Measurements from ENCODE around the gene MYO15A.

MYO15A gene

DNA sequence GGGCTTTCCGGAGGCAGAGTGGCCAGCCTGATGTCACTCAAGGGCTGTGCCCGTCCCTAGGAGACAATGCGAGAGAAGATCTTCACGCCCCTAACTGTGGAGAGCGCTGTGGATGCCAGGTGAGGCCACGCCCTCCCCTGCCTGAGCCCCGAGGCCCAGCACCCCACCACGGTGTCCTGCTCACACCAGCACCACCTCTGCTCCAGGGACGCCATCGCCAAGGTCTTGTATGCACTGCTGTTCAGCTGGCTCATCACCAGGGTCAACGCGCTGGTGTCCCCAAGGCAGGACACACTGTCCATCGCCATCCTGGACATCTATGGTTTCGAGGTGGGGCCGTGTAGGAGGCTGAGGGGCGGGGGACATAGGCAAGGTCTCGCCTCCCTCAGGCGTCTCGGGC is 27.8 kb downstream of the MYO15A start:
- no peak for DNase-seq (ENCODE audit: low read depth in 2 of 2)

GRCh38 chr17:18138065-18138749 is 29.7 kb downstream of the MYO15A start:
- no peak for DNase-seq (ENCODE audit: low read depth in 2 of 2)

DNA sequence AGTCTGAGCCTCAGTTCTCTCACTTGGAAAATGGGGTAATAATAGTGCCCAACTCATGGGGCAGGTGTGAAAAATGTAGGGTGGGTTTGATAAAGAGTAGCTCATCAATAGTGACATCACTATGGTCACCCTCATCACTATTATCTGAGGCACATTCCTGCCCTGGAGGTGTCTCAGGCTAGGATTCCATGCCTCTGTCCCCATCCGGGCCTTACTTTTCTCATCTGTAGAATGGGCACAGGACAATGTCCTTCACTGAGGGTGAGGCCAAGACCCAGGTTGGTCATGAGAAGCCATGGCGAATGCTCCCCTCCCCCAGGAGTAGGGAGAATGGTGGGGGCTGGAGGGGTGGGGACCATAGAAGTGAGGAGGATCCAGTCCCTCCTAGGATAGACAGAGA is 30.5 kb downstream of the MYO15A start:
- no peak for DNase-seq (ENCODE audit: low read depth in 2 of 2)

DNA sequence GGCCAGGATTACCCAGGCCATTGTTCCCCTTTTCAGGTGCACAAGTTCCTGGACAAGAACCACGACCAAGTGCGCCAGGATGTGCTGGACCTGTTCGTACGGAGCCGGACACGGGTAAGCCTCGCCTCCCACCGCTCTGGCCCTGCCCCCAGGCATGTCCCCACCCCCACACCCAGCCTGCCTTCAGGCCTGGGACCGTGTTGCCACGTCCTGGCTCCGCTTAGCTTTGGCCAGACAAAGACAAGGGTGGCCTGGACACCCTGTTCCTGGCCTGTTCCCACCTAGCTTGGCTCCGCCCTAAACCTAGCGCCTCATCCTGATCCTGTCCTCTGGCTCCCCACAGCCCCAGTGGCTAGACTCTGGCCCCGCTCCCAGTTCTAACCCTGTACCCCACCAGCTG is 30.9 kb downstream of the MYO15A start:
- DNase-seq (ENCODE audit: low read depth in 2 of 2), result no peak

DNA sequence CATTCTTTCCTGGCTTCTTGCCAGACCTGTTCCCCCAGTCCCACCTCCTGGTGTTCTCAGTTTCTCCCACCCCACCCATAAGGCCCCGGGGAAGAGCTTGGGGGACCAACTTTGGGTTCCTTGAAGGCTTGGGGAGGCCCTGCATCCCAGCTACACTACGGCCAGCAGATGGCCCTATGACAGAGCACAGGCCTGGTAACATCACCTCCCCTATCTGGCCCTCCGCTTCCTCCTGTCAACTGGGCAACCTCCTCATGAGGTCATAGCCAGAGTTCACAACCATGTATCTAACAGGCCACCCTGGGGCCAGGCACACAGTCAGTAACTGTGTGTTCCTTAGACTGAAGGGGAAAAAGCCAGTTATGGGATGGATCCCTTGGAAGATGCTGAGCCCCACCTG is 31.4 kb downstream of the MYO15A start:
- DNase-seq (ENCODE audit: low read depth in 2 of 2), result no peak

DNA sequence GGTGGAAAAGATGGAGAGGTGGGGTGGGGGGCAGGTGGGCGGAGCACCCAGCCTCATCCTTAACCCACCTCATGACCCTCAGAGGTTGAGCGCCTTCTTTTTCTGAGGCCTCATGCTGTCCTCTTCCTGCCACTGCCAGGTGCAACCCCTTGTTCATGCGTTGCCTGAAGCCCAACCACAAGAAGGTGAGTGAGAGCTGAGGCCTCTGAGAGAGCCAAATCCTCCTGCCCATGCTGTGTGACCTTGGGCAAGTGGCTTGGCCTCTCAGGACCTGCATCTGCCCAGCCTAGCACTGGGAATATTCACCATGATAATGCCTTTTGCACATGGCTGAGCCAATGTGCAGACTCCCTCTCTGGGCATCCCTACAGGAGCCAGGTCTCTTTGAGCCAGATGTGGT is 32.1 kb downstream of the MYO15A start:
- no peak for DNase-seq (ENCODE audit: low read depth in 2 of 2)

DNA sequence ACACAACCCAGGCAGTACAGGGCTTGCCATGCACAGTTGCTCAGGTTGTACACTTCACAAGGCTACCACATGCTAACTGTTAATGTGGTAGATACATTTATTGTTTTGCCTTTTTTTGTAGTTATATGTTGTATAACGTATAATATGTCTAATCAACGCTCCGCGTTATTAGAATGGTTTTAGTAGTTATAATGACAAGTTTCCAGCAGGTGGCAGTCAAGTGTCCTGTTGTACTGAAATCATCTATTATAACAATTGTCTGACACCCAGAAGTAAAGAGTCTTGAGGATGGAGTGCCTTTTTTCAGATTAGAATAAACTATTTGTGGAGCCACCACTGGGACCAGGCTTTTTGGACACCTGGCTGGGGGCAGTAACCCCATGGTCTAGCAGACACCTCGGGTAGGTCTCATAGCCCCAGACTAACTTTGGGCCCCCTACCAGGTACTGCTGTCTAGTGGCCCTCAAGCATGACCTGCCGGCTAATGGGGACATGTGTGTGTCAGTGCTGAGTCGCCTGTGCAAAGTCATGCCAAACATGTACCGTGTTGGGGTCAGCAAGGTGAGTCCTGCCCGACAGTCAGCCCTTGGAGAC is 32.8 kb downstream of the MYO15A start:
- DNase-seq (ENCODE audit: low read depth in 2 of 2), result no peak

DNA sequence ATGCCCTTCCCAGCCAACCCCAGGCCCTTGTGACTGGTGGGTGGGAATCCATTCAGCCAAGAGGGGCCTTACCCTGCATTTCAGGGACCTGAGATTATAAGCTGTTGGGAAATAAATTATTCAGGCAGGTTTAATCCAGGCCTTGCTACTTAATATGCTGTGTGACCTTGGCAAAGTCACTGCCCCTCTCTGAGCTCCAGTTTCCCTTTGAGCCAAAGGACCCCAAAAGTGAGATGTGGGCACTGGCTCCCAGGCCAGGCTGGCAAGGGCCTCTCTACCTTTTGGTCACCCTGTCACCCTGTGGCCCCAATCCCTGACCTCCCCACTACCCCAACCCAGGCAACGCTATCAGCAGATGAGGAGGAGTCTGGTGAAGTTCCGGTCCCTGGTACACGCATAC is 33.9 kb downstream of the MYO15A start:
- DNase-seq (ENCODE audit: low read depth in 2 of 2), result no peak

GRCh38 chr17:18143044-18143936 is 34.7 kb downstream of the MYO15A start:
- no peak for DNase-seq (ENCODE audit: low read depth in 2 of 2)

DNA sequence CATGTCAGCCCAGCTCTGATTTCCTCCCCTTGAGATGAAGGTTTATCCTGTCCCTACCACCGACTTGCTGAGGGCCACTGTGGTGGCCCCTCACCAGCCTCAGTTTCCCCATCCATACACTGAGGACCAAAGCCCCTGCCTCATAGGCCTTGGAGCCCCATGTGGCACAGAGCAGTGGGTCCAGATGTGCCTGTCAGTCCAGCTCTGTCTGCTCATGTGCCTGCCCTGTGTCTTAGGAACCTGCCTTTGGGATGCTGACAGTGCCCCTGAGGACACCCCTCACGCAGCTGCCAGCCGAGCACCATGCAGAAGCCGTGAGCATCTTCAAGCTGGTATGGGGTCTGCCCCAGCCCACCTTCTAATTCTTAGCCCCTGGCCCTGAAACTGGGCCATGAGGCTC is 35.7 kb downstream of the MYO15A start:
- DNase-seq (ENCODE audit: low read depth in 2 of 2), result no peak

DNA sequence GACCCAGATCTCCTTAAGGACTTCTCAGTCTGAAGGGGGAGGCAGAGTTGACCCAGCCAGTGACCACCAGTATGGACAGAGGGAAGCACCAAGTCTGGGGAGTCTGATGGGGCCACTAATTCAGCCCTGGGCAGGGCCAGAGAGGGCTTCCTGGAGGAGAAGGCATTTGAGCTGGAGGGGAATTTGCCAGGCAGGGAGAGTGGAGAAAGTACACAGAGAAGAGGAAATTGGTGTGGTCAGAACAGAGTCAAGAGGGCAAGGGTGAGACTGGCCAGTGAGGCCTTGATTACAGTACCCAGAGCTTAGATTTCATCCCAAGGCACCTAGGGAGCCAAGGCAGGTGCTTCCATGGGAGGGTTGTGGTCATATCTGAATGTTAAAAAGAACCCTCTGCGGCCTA is 36.3 kb downstream of the MYO15A start:
- no peak for DNase-seq (ENCODE audit: low read depth in 2 of 2)

- DNase-seq (ENCODE audit: low read depth in 2 of 2), result no peak
Measured at GRCh38 chr17:18145811-18146210, 37.3 kb downstream of the MYO15A start.

DNA sequence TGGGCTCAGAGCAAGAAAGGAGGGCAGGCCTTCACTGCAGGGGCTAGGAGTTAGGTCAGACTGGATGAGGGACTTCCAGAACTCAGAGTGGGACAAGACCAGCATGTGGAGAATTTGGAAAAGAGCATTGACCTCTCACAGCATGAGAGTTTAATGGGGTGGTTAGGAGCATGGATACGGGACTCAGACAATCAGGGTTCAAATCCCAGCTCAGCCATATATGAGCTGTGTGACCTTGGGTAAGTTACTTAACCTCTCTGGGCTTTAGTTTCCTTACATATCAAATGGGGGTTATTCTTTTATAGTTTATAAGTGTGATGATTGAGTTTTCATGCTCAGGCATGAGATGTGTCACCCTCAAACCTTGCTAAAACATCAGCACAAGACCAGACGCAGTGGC is 37.7 kb downstream of the MYO15A start:
- no peak for DNase-seq (ENCODE audit: low read depth in 2 of 2)

DNA sequence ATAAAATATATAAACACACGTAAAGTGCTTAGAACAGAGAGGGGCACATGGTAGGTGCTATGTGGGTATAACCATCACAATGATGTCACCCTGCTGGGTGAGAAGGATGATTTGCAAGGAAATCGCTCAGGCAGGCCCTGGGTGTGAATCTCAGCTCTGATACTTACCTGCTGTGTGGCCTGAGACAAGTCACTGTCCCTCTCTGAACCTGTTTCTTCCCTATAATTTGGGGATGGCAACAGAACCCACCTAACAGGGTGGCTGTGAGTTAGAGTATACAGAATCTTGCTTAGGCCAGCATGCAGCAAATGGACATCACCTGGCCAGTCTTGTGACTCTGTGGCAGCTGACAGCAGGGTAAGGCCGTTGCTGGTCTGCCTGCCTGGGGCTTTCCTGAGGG is 38.4 kb downstream of the MYO15A start:
- no peak for DNase-seq (ENCODE audit: low read depth in 2 of 2)

DNA sequence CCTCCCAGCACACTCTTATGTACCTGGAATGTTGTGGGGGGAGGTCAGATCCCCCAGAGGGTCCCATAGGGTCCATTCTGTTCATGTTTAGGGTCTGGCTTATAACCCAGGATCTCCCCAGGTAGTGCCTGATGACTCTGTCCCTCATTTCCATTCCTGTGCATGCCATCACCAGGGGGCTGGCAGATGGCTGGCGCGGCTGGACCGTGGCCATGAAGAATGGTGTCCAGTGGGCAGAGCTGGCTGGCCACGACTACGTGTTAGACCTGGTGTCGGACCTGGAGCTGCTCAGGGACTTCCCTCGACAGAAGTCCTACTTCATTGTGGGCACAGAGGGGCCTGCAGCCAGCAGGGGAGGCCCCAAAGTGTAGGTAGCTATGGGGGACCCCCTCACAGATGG is 40.0 kb downstream of the MYO15A start:
- DNase-seq (ENCODE audit: low read depth in 2 of 2), result no peak

DNA sequence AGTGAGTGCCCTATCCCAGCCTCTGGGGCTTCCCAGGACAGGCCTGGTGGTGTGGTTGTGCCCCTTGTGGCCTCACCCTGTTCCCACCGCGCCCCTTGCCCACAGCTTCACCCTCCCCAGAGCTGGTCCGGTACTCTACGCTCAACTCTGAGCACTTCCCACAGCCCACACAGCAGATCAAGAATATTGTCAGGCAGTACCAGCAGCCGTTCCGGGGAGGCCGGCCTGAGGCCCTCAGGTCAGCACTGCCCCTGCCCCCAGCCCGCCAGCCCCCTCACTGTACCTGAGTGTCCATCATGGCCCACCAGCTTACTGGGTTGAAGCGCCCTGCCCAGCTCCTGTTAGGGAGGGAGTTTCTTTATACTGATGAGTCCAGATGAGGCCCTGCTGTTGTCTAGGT is 42.7 kb downstream of the MYO15A start:
- DNase-seq (ENCODE audit: low read depth in 2 of 2), result no peak

- DNase-seq (ENCODE audit: low read depth in 2 of 2), result no peak
Measured at GRCh38 chr17:18155179-18155578, 46.6 kb downstream of the MYO15A start.

- DNase-seq (ENCODE audit: low read depth in 2 of 2), result no peak
Measured at GRCh38 chr17:18156171-18156975, 47.8 kb downstream of the MYO15A start.

DNA sequence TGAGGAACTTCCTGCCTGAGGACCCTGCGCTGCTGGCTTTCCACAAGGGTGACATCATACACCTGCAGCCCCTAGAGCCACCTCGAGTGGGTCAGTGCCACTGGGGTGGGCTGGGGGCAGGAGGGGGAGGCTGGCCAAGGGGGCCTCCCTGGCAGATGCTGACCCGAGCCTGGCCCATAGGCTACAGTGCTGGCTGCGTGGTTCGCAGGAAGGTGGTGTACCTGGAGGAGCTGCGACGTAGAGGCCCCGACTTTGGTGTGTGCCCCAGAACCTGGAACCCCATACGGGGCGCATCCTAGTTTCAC is 48.4 kb downstream of the MYO15A start:
- DNase-seq (ENCODE audit: low read depth in 2 of 2), result no peak

DNA sequence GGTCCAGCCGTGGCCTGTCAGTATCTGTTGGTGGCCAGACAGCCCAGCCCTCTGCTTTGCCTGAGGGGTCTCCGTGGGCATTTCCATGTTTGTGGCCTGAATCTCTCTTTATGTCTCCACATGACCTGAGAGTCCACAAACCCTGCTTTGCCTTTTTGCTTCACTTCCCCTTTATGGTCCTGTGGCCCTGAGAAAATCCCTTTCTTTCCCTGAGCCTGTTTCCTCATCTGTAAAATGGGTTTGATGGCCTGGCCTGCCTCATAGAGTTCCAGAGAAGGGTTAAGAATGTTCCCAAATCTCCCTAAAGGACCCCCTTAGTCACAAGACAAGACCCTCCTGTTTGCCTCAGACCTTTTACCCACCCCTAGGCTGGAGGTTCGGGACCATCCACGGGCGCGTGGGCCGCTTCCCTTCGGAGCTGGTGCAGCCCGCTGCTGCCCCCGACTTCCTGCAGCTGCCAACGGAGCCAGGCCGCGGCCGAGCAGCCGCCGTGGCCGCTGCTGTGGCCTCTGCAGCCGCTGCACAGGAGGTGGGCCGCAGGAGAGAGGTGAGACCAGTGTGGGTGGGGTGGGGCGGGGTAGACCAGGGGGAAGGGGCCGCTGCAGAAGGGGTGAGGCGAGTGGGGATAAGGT is 48.9 kb downstream of the MYO15A start:
- no peak for DNase-seq (ENCODE audit: low read depth in 2 of 2)

DNA sequence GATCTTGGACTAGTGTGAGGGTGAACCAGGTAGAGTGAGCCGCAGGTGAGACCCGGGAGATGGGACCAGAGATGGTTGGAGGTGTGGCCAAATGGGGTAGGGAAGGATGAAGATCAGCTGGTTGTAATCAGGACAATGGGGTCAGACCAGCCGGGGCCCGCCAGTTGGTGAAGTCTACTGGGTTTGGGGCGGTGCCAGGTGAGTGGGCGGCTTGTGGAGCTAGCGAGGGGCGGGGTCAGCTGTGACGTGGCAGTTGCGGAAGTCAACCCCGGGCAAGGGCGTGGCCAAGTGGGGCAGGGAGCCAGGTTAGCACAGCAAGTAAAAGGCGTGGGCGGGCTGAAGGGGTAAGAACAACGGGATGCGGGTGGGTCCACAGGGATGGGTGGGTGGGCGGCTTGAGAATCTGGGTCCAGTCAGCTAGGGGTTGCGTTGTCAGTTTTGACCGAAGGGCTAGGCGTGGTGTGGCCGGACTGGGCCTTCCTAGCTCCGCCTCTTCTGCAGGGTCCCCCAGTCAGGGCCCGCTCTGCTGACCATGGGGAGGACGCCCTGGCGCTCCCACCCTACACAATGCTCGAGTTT is 49.6 kb downstream of the MYO15A start:
- peak; percentile 82 to 90 for DNase-seq (ENCODE audit: low read depth in 2 of 2)
